Liver (tissue), 3 donors: ENCODE data around the gene CD28.

Experiments used
- CTCF ChIP-seq: fragments of 150-350 bp; IDR thresholded peaks from 2 replicates; pipeline ENCODE4 v1.5.1; 2017; ENCODE audit warnings: improper control_type of control experiment, low read depth, low read length; ENCODE audit not compliant: missing input control
- EGR1 ChIP-seq, 2 donors: IDR thresholded peaks; 2 replicates each; pipeline ENCODE4 v1.6.1; 2016 to 2018; ENCODE audit warnings: antibody characterized with exemption in 2 of 2, low read depth in 2 of 2
- FOXA2 ChIP-seq: IDR thresholded peaks from 2 replicates; pipeline ENCODE4 v1.6.1; 2016; ENCODE audit warnings: antibody characterized with exemption
- MAX ChIP-seq: IDR thresholded peaks from 2 replicates; pipeline ENCODE4 v1.6.1; 2016; ENCODE audit warnings: antibody characterized with exemption
- YY1 ChIP-seq: IDR thresholded peaks from 2 replicates; pipeline ENCODE4 v1.6.1; 2016; ENCODE audit warnings: antibody characterized with exemption, mild to moderate bottlenecking
- donor health status: healthy.
- donor health status: healthy.

DNA sequence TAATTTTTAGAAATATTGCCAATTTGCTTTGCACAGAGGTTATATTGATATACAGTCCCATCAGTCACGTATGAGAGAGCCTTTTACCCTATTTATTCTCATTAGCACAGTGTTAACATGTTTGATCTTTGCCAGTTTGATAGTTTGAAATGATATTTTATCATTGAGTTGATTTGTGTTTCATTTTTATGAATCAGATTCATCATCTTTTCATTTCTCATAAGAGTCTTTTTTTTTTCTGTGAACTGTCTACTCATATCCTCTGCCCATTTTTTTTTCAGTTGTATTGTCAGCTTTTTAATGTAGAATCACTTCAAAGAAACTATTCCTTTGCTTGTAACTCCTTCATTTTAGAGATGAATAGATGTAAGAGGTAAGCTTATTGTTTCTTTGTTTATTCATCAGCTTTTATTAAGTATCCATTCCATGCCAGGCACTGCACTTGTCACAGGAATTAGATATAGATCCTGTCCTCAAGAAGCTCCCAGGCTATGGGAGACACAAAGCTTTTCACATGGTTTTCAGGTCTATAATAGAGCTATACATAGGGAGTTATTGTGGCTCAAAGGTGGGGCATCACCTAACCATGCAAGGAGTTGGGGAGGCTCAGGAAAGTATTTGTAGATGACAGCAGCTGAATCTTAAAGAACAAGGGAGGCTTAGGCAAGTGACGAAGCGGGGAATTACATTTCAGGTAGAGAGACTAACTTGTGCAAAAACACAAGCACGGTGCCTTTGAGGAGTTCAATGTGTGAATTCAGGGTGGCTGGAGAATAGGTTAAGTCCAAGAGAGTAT lies 42.1 kb downstream of the CD28 start:
- TF ChIP-seq FOXA2 (no peak), YY1 (no peak), CTCF (no peak), EGR1 (IDR thresholded peaks at IDR 0.05; ENCODE audit: low read depth in 2 of 2) (no peak), MAX (no peak)
